Mononuclear cell (primary cell): ENCODE measurements around the gene DPCD. TPM values are rescaled to one million over a fixed set of nuclear protein-coding genes. Genes with fewer than 3 reads are reported as not detected.
"Not testable (repeated sequence)": the region's sequence is repeated elsewhere in the genome, so short reads cannot be mapped to it uniquely, and the experiment has no call there.

ENCODE experiments used
- H3K27me3 ChIP-seq: 2 replicates; pipeline ENCODE4 v1.6.0; 2011; ENCODE audit warnings: low read length, control low read depth; ENCODE audit not compliant: insufficient read depth
- H3K4me1 ChIP-seq: 2 replicates; pipeline ENCODE4 v1.5.1; 2011; ENCODE audit warnings: mild to moderate bottlenecking, low read length, control low read depth; ENCODE audit not compliant: insufficient read depth
- H3K4me3 ChIP-seq: 2 replicates; pipeline ENCODE4 v1.5.1; 2011; ENCODE audit warnings: mild to moderate bottlenecking, low read length, moderate library complexity
- H3K9me3 ChIP-seq: 2 replicates; pipeline ENCODE4 v1.5.1; 2011; ENCODE audit warnings: low read depth, mild to moderate bottlenecking, control low read depth, low read length
- total RNA-seq: library from RNA; depleted of rRNA; stranded (reverse); fragments of >200 nt; gene quantifications from one replicate; pipeline ENCODE4 v1.2.3, GENCODE V29; 2012

The DPCD gene
- total RNA-seq, 1 donor: 3.8 TPM

DNA sequence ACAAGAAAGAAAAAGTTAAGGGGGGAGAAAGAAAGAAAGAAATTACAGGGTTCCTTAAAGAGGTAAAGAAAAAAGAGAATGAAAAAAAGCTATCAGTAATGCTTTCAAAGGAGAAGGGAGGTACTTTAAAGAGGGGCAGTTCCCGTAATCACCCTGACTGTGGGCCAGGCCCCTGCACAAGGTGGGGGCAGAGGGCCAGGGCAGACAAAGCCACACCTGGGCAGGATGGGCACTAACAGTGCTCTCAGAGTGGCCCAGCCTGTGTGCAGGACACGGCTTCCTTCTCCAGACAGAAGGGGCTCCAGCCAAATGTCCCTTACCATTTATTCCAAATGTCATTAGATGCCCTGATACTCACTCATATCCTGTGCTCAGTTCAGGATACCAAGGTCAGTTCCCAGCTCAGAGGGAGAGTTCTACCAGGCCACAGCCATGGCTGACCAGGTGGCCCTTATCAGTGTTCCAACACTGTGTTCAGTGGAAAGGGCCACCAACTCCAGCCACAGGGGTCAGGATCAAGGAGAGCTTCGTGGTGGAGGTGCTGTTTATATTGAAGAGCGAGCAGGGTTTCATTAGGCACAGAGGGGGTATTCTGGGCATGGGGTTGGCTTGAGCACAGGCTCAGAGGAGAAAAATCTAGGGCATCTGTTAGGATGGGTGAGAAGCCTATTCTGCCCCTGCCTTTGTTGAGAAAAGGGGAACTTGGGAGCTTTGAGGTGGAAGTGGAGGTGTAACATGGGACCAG lies 29.9 kb downstream of the DPCD start:
- H3K27me3 ChIP-seq: no peaks in the 10 kb centered on the region
- no peaks in the 10 kb centered on the region for H3K9me3 ChIP-seq
- peaks cover 21% of the 10 kb centered on the region for H3K4me1 ChIP-seq
- no peak overlapping the region for H3K4me3 ChIP-seq

GRCh38 chr10:101618871-101619270 lies 30.8 kb downstream of the DPCD start:
- Histone ChIP-seq H3K4me3 (no peak overlapping the region), H3K27me3 (no peaks in the 10 kb centered on the region), H3K9me3 (no peaks in the 10 kb centered on the region), H3K4me1 (peaks cover 21% of the 10 kb centered on the region)

DNA sequence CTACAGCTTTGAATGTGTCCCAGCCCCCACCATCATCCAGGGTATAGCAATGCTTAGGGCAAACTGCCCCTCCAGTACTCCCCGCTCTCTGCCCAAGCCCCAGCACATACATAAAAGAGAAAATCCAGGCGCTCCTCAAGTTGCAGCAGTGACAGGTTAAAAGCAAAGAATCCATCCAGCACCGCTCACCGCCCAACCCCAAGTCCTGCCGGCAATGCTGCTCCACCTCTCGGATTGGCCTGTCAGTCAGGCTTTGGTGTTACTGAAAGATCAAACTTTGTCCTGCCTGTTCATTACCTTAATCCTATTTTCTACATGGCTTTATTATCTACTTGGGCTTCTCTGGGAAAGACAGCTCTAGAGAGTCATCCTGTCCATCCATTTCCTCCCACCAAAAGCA lies 31.9 kb downstream of the DPCD start:
- Histone ChIP-seq H3K27me3 (no peaks in the 10 kb centered on the region), H3K9me3 (no peaks in the 10 kb centered on the region), H3K4me3 (no peak overlapping the region), H3K4me1 (peaks cover 27% of the 10 kb centered on the region)

DNA sequence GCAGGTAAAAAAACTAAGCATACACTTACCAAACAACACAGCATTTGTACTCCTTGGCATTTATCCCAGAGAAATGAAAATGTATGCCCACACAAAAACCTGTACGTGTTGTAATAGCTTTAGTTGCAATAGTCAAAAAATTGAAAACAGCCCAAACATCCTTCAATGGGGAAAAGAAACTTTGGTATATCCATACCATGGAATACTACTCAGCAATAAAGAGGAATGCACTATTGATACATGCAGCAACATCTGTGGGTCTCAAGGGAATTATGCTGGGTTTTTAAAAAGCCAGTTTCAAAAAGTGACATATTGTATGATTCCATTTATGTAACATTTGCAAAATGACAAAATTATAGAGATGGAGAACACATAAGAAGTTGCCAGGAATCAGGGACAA lies 35.4 kb downstream of the DPCD start:
- H3K4me1 ChIP-seq: peaks cover 12% of the 10 kb centered on the region
- no peaks in the 10 kb centered on the region for H3K27me3 ChIP-seq

DNA sequence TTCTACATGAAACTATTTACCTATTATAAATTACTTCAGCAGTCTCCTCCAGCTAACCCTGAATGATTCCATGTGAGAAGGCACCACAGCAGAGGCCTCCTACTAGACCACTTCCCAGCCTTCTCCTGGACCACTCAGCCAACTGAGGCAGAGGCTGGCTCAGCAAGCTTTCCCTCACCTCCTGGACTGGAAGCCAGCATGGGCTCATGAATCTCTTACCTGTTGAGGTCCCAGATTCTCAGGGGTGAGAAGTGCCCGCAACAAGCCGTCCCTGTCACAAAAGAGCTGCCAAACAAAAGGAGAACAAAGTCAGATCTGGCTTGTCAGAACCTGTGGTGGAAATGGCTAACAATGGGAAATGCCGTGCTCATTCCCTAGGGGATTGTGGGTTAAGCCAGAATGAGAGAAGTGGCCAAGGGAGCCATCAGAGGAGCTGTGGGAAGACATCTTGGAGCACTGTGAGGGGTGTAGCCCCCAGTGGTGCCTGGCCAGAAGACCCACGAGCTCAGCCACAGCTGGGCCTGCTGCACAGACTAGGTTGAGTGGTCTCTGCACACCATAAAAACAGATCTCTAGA lies 36.5 kb downstream of the DPCD start:
- no peaks in the 10 kb centered on the region for H3K9me3 ChIP-seq
- H3K4me1 ChIP-seq: peaks cover 6% of the 10 kb centered on the region
- H3K4me3 ChIP-seq: no peak overlapping the region
- H3K27me3 ChIP-seq: no peaks in the 10 kb centered on the region

More for the DNA sequence above, 35.4 kb downstream of the DPCD start:
- Histone ChIP-seq H3K4me3 (no peak overlapping the region), H3K9me3 (no peaks in the 10 kb centered on the region)

- Histone ChIP-seq H3K4me3 (no peak overlapping the region), H3K4me1 (peaks cover 6% of the 10 kb centered on the region), H3K9me3 (no peaks in the 10 kb centered on the region), H3K27me3 (no peaks in the 10 kb centered on the region)
Measured at GRCh38 chr10:101625821-101626412, 37.8 kb downstream of the DPCD start.

GRCh38 chr10:101629837-101630632 lies 41.9 kb downstream of the DPCD start:
- H3K4me1 ChIP-seq: no peaks in the 10 kb centered on the region
- H3K9me3 ChIP-seq: no peaks in the 10 kb centered on the region
- H3K4me3 ChIP-seq: no peak overlapping the region
- H3K27me3 ChIP-seq: no peaks in the 10 kb centered on the region

- no peak overlapping the region for H3K4me3 ChIP-seq
- H3K27me3 ChIP-seq: no peaks in the 10 kb centered on the region
- no peaks in the 10 kb centered on the region for H3K4me1 ChIP-seq
- no peaks in the 10 kb centered on the region for H3K9me3 ChIP-seq
Measured at GRCh38 chr10:101630633-101630920, 42.5 kb downstream of the DPCD start.

GRCh38 chr10:101631821-101632475 lies 43.8 kb downstream of the DPCD start:
- Histone ChIP-seq H3K4me1 (no peaks in the 10 kb centered on the region), H3K9me3 (no peaks in the 10 kb centered on the region), H3K4me3 (no peak overlapping the region), H3K27me3 (no peaks in the 10 kb centered on the region)

DNA sequence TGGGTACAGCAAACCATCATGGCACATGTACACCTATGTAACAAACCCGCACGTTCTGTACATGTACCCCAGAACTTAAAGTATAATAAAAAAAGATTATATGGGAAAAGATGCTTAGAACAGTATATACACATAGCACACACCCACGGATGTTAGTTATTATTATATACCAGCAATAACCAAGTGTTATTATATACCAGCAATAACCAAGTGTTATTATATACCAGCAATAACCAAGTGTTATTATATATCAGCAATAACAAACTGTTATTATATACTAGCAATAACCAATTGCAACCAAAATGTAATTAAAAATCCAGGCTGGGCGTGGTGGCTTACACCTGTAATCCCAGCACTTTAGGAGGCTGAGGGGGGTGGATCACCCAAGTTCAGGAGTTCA lies 45.4 kb downstream of the DPCD start:
- H3K4me1 ChIP-seq, H3K4me3 ChIP-seq, H3K9me3 ChIP-seq, H3K27me3 ChIP-seq: not testable (repeated sequence)

DNA sequence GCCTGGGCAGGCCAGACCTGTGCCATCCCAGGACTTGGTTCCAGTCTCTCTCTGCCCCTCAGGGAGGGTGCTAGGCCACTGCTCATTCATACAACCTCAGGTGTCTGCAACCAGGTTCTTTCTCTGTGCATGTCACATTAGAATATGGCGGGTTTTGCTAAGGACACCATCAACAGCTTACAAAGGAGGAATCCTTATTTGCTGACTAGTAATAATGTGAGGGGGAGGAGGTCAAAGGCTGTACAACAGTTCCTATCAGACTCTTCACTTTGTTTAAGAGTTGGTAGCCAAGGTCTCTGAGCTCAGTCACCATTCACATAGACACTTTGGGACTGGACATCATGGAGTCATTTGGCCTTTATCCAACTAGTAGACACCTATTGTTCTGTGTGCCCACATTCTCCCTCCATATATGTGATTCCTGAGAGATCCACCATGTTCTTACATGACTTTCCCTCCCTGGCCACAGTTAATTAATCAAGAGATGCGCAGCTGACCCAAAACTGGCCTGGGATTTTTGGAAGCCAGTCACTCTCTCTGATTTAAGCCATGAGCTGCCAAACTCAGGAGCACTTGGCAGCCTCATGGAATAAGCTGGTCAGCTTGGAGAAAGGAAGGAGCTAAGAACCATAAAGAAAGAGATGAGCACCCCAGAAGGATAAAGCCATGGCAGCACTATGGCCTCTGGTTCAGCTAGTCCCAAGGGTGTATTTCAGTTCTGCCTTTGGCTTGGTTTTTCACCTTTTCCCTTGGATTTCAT lies 51.2 kb downstream of the DPCD start:
- H3K9me3 ChIP-seq: no peaks in the 10 kb centered on the region
- H3K4me1 ChIP-seq: no peaks in the 10 kb centered on the region
- no peak overlapping the region for H3K4me3 ChIP-seq
- H3K27me3 ChIP-seq: no peaks in the 10 kb centered on the region

DNA sequence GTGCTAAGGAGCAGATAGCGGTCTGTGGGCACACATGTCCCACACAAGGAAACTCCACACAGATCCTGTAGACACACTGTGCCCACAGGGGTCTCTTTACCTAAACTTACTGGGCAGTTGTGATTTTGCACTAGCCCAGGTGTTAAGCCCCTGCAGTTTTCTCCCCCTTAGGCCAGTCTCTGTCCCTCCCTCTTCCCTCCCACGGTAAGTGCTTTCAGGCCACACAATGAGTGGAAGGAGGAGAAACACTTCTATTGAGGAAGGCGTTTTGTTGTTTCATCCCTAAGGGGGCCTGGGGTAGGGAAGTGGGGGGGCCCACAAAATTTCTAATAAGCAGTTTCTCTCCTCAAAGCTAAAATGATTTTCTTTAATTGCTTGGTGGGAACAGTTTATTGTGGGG lies 55.4 kb downstream of the DPCD start:
- H3K4me1 ChIP-seq: no peaks in the 10 kb centered on the region
- H3K4me3 ChIP-seq: no peak overlapping the region
- no peaks in the 10 kb centered on the region for H3K27me3 ChIP-seq
- H3K9me3 ChIP-seq: no peaks in the 10 kb centered on the region

- no peak overlapping the region for H3K4me3 ChIP-seq
- H3K4me1 ChIP-seq: no peaks in the 10 kb centered on the region
- H3K9me3 ChIP-seq: no peaks in the 10 kb centered on the region
- no peaks in the 10 kb centered on the region for H3K27me3 ChIP-seq
Measured at GRCh38 chr10:101644002-101644401, 55.9 kb downstream of the DPCD start.

GRCh38 chr10:101645659-101646058 lies 57.5 kb downstream of the DPCD start:
- Histone ChIP-seq H3K4me3 (no peak overlapping the region), H3K9me3 (no peaks in the 10 kb centered on the region), H3K27me3 (no peaks in the 10 kb centered on the region), H3K4me1 (no peaks in the 10 kb centered on the region)
